Measurements from ENCODE around the gene USP21. TPM values are rescaled to one million over a fixed set of nuclear protein-coding genes. Genes with fewer than 3 reads are reported as not detected.
A peak's percentile ranks its signal among the peaks of the same experiment; 100 is the strongest.

Gene USP21
- total and polyA plus RNA-seq, 9 of the 15 experiments (the other 6 are each of a cell fraction or from before 2014, with no cell fraction given) = 4.9 to 52.4 (median 21.6) TPM

GRCh38 chr1:161201836-161202712, 42.8 kb downstream of the USP21 start, which contains the start of gene NDUFS2 (continued):
- TF ChIP-seq ETS1 (conservative IDR thresholded peaks at IDR 0.05; ENCODE audit: control insufficient read depth, low read depth, low read length) = peak; percentile 95
- peak; percentile 62; the same call in 1 of the 2 replicates for TF ChIP-seq ELF4 (CRISPR knock-in tag; IDR thresholded peaks at IDR 0.05)
- no peak for TF ChIP-seq ZNF143 (CRISPR knock-in tag; IDR thresholded peaks at IDR 0.05)
- peak; percentile 73; the same call in 1 of the 2 replicates for TF ChIP-seq ZNF175 (CRISPR knock-in tag; IDR thresholded peaks at IDR 0.05; ENCODE audit: low read depth)
- peak; percentile 50; the same call in 1 of the 2 replicates for TF ChIP-seq KLF6 (CRISPR knock-in tag; IDR thresholded peaks at IDR 0.05; ENCODE audit: borderline replicate concordance)
- TF ChIP-seq, protein P1, sequence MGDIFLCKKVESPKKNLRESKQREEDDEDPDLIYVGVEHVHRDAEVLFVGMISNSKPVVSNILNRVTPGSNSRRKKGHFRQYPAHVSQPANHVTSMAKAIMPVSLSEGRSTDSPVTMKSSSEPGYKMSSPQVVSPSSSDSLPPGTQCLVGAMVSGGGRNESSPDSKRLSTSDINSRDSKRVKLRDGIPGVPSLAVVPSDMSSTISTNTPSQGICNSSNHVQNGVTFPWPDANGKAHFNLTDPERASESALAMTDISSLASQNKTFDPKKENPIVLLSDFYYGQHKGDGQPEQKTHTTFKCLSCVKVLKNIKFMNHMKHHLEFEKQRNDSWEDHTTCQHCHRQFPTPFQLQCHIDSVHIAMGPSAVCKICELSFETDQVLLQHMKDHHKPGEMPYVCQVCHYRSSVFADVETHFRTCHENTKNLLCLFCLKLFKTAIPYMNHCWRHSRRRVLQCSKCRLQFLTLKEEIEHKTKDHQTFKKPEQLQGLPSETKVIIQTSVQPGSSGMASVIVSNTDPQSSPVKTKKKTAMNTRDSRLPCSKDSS (IDR thresholded peaks at IDR 0.05; ENCODE audit: low read depth, partially characterized antibody) = no peak
- TF ChIP-seq STAG1 (CRISPR knock-in tag; IDR thresholded peaks at IDR 0.05; ENCODE audit: borderline replicate concordance) = no peak
- 0 out of 2 replicates have a peak, but pooled peaks have one; percentile 61 for TF ChIP-seq ZNF764 (CRISPR knock-in tag; IDR thresholded peaks at IDR 0.05; ENCODE audit: low read depth)
- no peak for TF ChIP-seq MEIS2 (IDR thresholded peaks at IDR 0.05; ENCODE audit: partially characterized antibody)
- no peak; the same call in 1 of the 2 replicates for TF ChIP-seq STAT5A (IDR thresholded peaks at IDR 0.05; ENCODE audit: borderline replicate concordance, low read length)
- peak; percentile 87 for TF ChIP-seq CXXC5 (CRISPR knock-in tag; IDR thresholded peaks at IDR 0.05)
- no peak for TF ChIP-seq RB1 (IDR thresholded peaks at IDR 0.05; ENCODE audit: low read depth)
- TF ChIP-seq, protein P2, sequence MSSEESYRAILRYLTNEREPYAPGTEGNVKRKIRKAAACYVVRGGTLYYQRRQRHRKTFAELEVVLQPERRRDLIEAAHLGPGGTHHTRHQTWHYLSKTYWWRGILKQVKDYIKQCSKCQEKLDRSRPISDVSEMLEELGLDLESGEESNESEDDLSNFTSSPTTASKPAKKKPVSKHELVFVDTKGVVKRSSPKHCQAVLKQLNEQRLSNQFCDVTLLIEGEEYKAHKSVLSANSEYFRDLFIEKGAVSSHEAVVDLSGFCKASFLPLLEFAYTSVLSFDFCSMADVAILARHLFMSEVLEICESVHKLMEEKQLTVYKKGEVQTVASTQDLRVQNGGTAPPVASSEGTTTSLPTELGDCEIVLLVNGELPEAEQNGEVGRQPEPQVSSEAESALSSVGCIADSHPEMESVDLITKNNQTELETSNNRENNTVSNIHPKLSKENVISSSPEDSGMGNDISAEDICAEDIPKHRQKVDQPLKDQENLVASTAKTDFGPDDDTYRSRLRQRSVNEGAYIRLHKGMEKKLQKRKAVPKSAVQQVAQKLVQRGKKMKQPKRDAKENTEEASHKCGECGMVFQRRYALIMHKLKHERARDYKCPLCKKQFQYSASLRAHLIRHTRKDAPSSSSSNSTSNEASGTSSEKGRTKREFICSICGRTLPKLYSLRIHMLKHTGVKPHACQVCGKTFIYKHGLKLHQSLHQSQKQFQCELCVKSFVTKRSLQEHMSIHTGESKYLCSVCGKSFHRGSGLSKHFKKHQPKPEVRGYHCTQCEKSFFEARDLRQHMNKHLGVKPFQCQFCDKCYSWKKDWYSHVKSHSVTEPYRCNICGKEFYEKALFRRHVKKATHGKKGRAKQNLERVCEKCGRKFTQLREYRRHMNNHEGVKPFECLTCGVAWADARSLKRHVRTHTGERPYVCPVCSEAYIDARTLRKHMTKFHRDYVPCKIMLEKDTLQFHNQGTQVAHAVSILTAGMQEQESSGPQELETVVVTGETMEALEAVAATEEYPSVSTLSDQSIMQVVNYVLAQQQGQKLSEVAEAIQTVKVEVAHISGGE (CRISPR knock-in tag; IDR thresholded peaks at IDR 0.05) = peak in 2 of 3 experiments; percentile 16 to 86; a peak in 2 of 6 replicates
- peak; percentile 62 for TF ChIP-seq POLR2B (IDR thresholded peaks at IDR 0.05; ENCODE audit: low read depth, partially characterized antibody)
- TF ChIP-seq KLF13 (tag; IDR thresholded peaks at IDR 0.05; ENCODE audit: borderline replicate concordance, low read depth) = no peak
- TF ChIP-seq HNRNPLL (IDR thresholded peaks at IDR 0.05; ENCODE audit: low read depth, low read length, poor library complexity, severe bottlenecking) = peak; percentile 34
- no peak for TF ChIP-seq FOXA1 (IDR thresholded peaks at IDR 0.05; ENCODE audit: borderline replicate concordance)
- TF ChIP-seq ESRRA (IDR thresholded peaks at IDR 0.05; ENCODE audit: borderline replicate concordance, low read depth) = peak; percentile 91
- TF ChIP-seq SAP30 (IDR thresholded peaks at IDR 0.05; ENCODE audit: borderline replicate concordance, insufficient read depth, low read depth, low read length, poor library complexity, severe bottlenecking) = peak; percentile 76
